Chondrocyte (in vitro differentiated cells): Measurements from ENCODE around the gene CDC42EP4. TPM values are rescaled to one million over a fixed set of nuclear protein-coding genes. Genes with fewer than 3 reads are reported as not detected.

ENCODE experiments used
- DNase-seq: peaks from one replicate; pipeline ENCODE4 v3.0.0; 2021; ENCODE audit warnings: mixed read lengths, low spot score
- H3K27ac Mint-ChIP-seq: one replicate; pipeline ENCODE4 v1.8.0; 2021; ENCODE audit warnings: mild to moderate bottlenecking, moderate library complexity, mixed read lengths; ENCODE audit not compliant: unreplicated experiment
- H3K27me3 Mint-ChIP-seq: 2 replicates; pipeline ENCODE4 v1.8.0; 2021; ENCODE audit warnings: low read depth, mixed read lengths
- H3K36me3 Mint-ChIP-seq: 2 replicates; pipeline ENCODE4 v1.8.0; 2021; ENCODE audit warnings: low read depth, mixed read lengths
- H3K4me1 Mint-ChIP-seq: 2 replicates; pipeline ENCODE4 v1.8.0; 2021; ENCODE audit warnings: low read depth, mild to moderate bottlenecking, mixed read lengths
- H3K4me3 Mint-ChIP-seq: one replicate; pipeline ENCODE4 v1.8.0; 2021; ENCODE audit warnings: mild to moderate bottlenecking, moderate library complexity, mixed read lengths; ENCODE audit not compliant: unreplicated experiment
- H3K9me3 Mint-ChIP-seq: 2 replicates; pipeline ENCODE4 v1.8.0; 2021; ENCODE audit warnings: low read depth, mixed read lengths
- CTCF ChIP-seq: fragments of 200-600 bp; sonication (generic); IDR thresholded peaks from 2 replicates; pipeline ENCODE4 v1.5.0; 2021; ENCODE audit warnings: antibody characterized with exemption, mild to moderate bottlenecking, moderate library complexity
- total RNA-seq: library from RNA; stranded (reverse); gene quantifications from 3 replicates; pipeline ENCODE4 v1.2.1, GENCODE V29; 2021

The CDC42EP4 gene
- total RNA-seq, 1 donor from 2014 or later = 10.5 TPM

DNA sequence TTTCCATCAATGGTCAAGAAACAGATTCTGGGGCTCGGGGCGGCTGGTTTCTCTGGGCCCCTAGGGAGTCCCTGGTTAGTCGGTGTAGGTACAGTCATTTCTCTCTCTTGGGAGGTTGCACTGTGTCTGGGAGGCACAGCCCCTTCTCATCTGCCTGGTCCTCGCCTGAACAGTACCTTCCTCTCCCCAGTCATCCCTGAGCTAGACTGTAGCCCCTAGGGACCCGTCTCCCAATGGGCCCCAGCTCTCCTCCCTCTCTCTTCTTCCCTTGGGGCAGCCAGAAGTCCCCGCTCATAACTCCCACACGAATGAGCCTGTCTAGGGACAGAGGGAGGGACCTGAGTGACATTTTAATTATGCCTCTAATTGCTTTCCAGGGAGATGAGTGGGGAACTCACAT lies 29.9 kb downstream of the CDC42EP4 start:
- DNase-seq = no peak
- Mint-ChIP-seq H3K27ac (no peak overlapping the region), H3K36me3 (no peaks in the 10 kb centered on the region), H3K4me1 (peaks cover 33% of the 10 kb centered on the region), H3K9me3 (no peaks in the 10 kb centered on the region), H3K4me3 (no peak overlapping the region), H3K27me3 (no peaks in the 10 kb centered on the region)
- TF ChIP-seq CTCF = no peak

- no peaks in the 10 kb centered on the region for H3K27me3 Mint-ChIP-seq
- no peak for TF ChIP-seq CTCF
- no peaks in the 10 kb centered on the region for H3K9me3 Mint-ChIP-seq
- H3K4me3 Mint-ChIP-seq = no peak overlapping the region
- H3K27ac Mint-ChIP-seq = no peak overlapping the region
- no peak for DNase-seq
- no peaks in the 10 kb centered on the region for H3K36me3 Mint-ChIP-seq
- H3K4me1 Mint-ChIP-seq = peaks cover 26% of the 10 kb centered on the region
Measured at GRCh38 chr17:73280191-73280590, 31.6 kb downstream of the CDC42EP4 start.

- no peak for DNase-seq
- no peaks in the 10 kb centered on the region for H3K36me3 Mint-ChIP-seq
- peaks cover 26% of the 10 kb centered on the region for H3K4me1 Mint-ChIP-seq
- no peak overlapping the region for H3K27ac Mint-ChIP-seq
- no peak for TF ChIP-seq CTCF
- no peaks in the 10 kb centered on the region for H3K27me3 Mint-ChIP-seq
- H3K9me3 Mint-ChIP-seq = no peaks in the 10 kb centered on the region
- H3K4me3 Mint-ChIP-seq = no peak overlapping the region
Measured at GRCh38 chr17:73279704-73280103, 32.1 kb downstream of the CDC42EP4 start.

- H3K27me3 Mint-ChIP-seq = no peaks in the 10 kb centered on the region
- peaks cover 19% of the 10 kb centered on the region for H3K4me1 Mint-ChIP-seq
- no peak for DNase-seq
- no peaks in the 10 kb centered on the region for H3K36me3 Mint-ChIP-seq
- TF ChIP-seq CTCF = no peak
- no peak overlapping the region for H3K4me3 Mint-ChIP-seq
- no peaks in the 10 kb centered on the region for H3K9me3 Mint-ChIP-seq
- no peak overlapping the region for H3K27ac Mint-ChIP-seq
Measured at GRCh38 chr17:73278465-73279453, 33.0 kb downstream of the CDC42EP4 start.

GRCh38 chr17:73278049-73278464 lies 33.7 kb downstream of the CDC42EP4 start:
- H3K9me3 Mint-ChIP-seq = no peaks in the 10 kb centered on the region
- H3K27me3 Mint-ChIP-seq = no peaks in the 10 kb centered on the region
- no peak overlapping the region for H3K27ac Mint-ChIP-seq
- H3K4me3 Mint-ChIP-seq = no peak overlapping the region
- no peaks in the 10 kb centered on the region for H3K36me3 Mint-ChIP-seq
- H3K4me1 Mint-ChIP-seq = peaks cover 12% of the 10 kb centered on the region
- no peak for TF ChIP-seq CTCF
- DNase-seq = no peak
